H9 (cell line): ENCODE data around the gene HOXD4. TPM values are rescaled to one million over a fixed set of nuclear protein-coding genes. Genes with fewer than 3 reads are reported as not detected.

Source experiments
- DNase-seq: peaks from one replicate; pipeline ENCODE4 v3.0.0-alpha.2; 2017
- H2AFZ ChIP-seq: one replicate; pipeline ENCODE4 v1.6.1; 2013; ENCODE audit warnings: mild to moderate bottlenecking, low read length, control low read depth, moderate library complexity
- H2AK5ac ChIP-seq: 2 replicates; pipeline ENCODE4 v1.6.1; 2013; ENCODE audit warnings: low read length, control low read depth, mixed read lengths; ENCODE audit not compliant: insufficient read length
- H2BK120ac ChIP-seq: one replicate; pipeline ENCODE4 v1.6.1; 2013; ENCODE audit warnings: low read depth, mild to moderate bottlenecking, low read length, control low read depth, inconsistent platforms; ENCODE audit not compliant: poor library complexity, severe bottlenecking
- H2BK12ac ChIP-seq: 2 replicates; pipeline ENCODE4 v1.6.1; 2013; ENCODE audit warnings: low read length, control low read depth, mixed read lengths, low read depth; ENCODE audit not compliant: insufficient read length
- H2BK15ac ChIP-seq: 2 replicates; pipeline ENCODE4 v1.6.1; 2013; ENCODE audit warnings: low read depth, low read length, control low read depth
- H2BK20ac ChIP-seq: one replicate; pipeline ENCODE4 v1.6.1; 2013; ENCODE audit warnings: low read depth, mild to moderate bottlenecking, low read length, control low read depth, inconsistent platforms; ENCODE audit not compliant: poor library complexity, severe bottlenecking
- H2BK5ac ChIP-seq: 2 replicates; pipeline ENCODE4 v1.6.1; 2013; ENCODE audit warnings: low read length, control low read depth, mixed read lengths; ENCODE audit not compliant: insufficient read length
- H3K14ac ChIP-seq: 2 replicates; pipeline ENCODE4 v1.6.1; 2013; ENCODE audit warnings: low read length, control low read depth; ENCODE audit not compliant: insufficient read depth
- H3K18ac ChIP-seq: 2 replicates; pipeline ENCODE4 v1.6.1; 2013; ENCODE audit warnings: low read depth, mild to moderate bottlenecking, mixed read lengths, low read length, control low read depth; ENCODE audit not compliant: insufficient read length
- H3K23ac ChIP-seq: 2 replicates; pipeline ENCODE4 v1.6.1; 2013; ENCODE audit warnings: low read length, control low read depth, mixed read lengths, low read depth; ENCODE audit not compliant: insufficient read length
- H3K23me2 ChIP-seq: 2 replicates; pipeline ENCODE4 v1.6.1; 2013; ENCODE audit warnings: low read depth, mild to moderate bottlenecking, mixed read lengths, low read length, control low read depth; ENCODE audit not compliant: insufficient read length, poor library complexity, severe bottlenecking
- H3K27ac ChIP-seq: 2 replicates; pipeline ENCODE4 v1.5.1; 2013; ENCODE audit warnings: low read length, control low read depth, mixed read lengths, low read depth; ENCODE audit not compliant: insufficient read length
- H3K27me3 ChIP-seq: 2 replicates; pipeline ENCODE4 v1.6.1; 2013; ENCODE audit warnings: low read length, control low read depth, inconsistent platforms; ENCODE audit not compliant: insufficient read depth
- H3K4ac ChIP-seq: 2 replicates; pipeline ENCODE4 v1.6.1; 2013; ENCODE audit warnings: low read depth, mild to moderate bottlenecking, control low read depth, inconsistent platforms, low read length, moderate library complexity
- H3K4me1 ChIP-seq: 2 replicates; pipeline ENCODE4 v1.6.1; 2013; ENCODE audit warnings: low read length, control low read depth, inconsistent platforms; ENCODE audit not compliant: insufficient read depth
- H3K4me2 ChIP-seq: 2 replicates; pipeline ENCODE4 v1.6.1; 2013; ENCODE audit warnings: low read length, control low read depth, mixed read lengths; ENCODE audit not compliant: insufficient read length, insufficient read depth
- H3K56ac ChIP-seq: 2 replicates; pipeline ENCODE4 v1.6.1; 2013; ENCODE audit warnings: low read depth, mild to moderate bottlenecking, mixed read lengths, low read length, control low read depth; ENCODE audit not compliant: insufficient read length
- H3K79me1 ChIP-seq: 2 replicates; pipeline ENCODE4 v1.6.1; 2013; ENCODE audit warnings: low read depth, mild to moderate bottlenecking, moderate library complexity, low read length, control low read depth, inconsistent platforms; ENCODE audit not compliant: insufficient read depth, poor library complexity, severe bottlenecking
- H3K79me2 ChIP-seq: 2 replicates; pipeline ENCODE4 v1.6.1; 2013; ENCODE audit warnings: low read length, control low read depth, inconsistent platforms; ENCODE audit not compliant: insufficient read depth
- H3K9ac ChIP-seq: 2 replicates; pipeline ENCODE4 v1.6.1; 2013; ENCODE audit warnings: low read length, control low read depth, mixed read lengths; ENCODE audit not compliant: insufficient read length; ENCODE audit errors: extremely low read depth
- H3K9me3 ChIP-seq: one replicate; pipeline ENCODE4 v1.6.1; 2013; ENCODE audit warnings: low read depth, low read length, inconsistent platforms; ENCODE audit not compliant: control insufficient read depth
- H3T11ph ChIP-seq: one replicate; pipeline ENCODE4 v1.6.1; 2013; ENCODE audit warnings: mild to moderate bottlenecking, low read length, control low read depth, inconsistent platforms
- H4K20me1 ChIP-seq: one replicate; pipeline ENCODE4 v1.6.1; 2013; ENCODE audit not compliant: control insufficient read depth, insufficient read length, insufficient read depth
- H4K5ac ChIP-seq: 2 replicates; pipeline ENCODE4 v1.6.1; 2013; ENCODE audit warnings: low read depth, mild to moderate bottlenecking, mixed read lengths, low read length, control low read depth; ENCODE audit not compliant: insufficient read length
- H4K8ac ChIP-seq: replicated peaks from 2 replicates; pipeline ENCODE4 v1.6.1; 2013; ENCODE audit warnings: low read length, control low read depth, mixed read lengths, low read depth; ENCODE audit not compliant: insufficient read length
- H4K91ac ChIP-seq: 2 replicates; pipeline ENCODE4 v1.6.1; 2013; ENCODE audit warnings: low read depth, mild to moderate bottlenecking, moderate library complexity, mixed read lengths, low read length, control low read depth; ENCODE audit not compliant: insufficient read length
- H3K27ac Mint-ChIP-seq, 3 experiments: 2 replicates in 2 of 3; 3 replicates in 1 of 3; pipeline ENCODE4 v1.8.0; 2020 to 2021; ENCODE audit warnings: mixed read lengths in 3 of 3, mild to moderate bottlenecking in 1 of 3, moderate library complexity in 1 of 3
- H3K27me3 Mint-ChIP-seq: 2 replicates; pipeline ENCODE4 v1.8.0; 2021; ENCODE audit warnings: low read depth, mild to moderate bottlenecking, moderate library complexity, mixed read lengths
- H3K36me3 Mint-ChIP-seq, 3 experiments: 2 replicates in 2 of 3; 3 replicates in 1 of 3; pipeline ENCODE4 v1.8.0; 2020 to 2021; ENCODE audit warnings: low read depth in 3 of 3, mixed read lengths in 3 of 3; ENCODE audit not compliant: insufficient read depth in 1 of 3
- H3K4me1 Mint-ChIP-seq, 2 experiments: 2 replicates each; pipeline ENCODE4 v1.8.0; 2020; ENCODE audit warnings: mixed read lengths in 2 of 2
- H3K4me3 Mint-ChIP-seq, 2 experiments: 2 replicates in 1 of 2; 3 replicates in 1 of 2; pipeline ENCODE4 v1.8.0; 2020 to 2021; ENCODE audit warnings: mild to moderate bottlenecking in 2 of 2, mixed read lengths in 2 of 2, moderate library complexity in 1 of 2
- H3K9me3 Mint-ChIP-seq, 2 experiments: 2 replicates in 1 of 2; 3 replicates in 1 of 2; pipeline ENCODE4 v1.8.0; 2020; ENCODE audit warnings: mild to moderate bottlenecking in 2 of 2, mixed read lengths in 2 of 2, moderate library complexity in 1 of 2
- WGBS: extraction: QIAGEN DNeasy Blood & Tissue Kit; methylation state at CpG from one replicate; pipeline ENCODE4 v1.1.7; 2013; ENCODE audit warnings: missing lambda C conversion rate, low lambda C conversion rate, mixed read lengths; ENCODE audit not compliant: insufficient read length; ENCODE audit errors: extremely low coverage; 5-methylcytosine and 5-hydroxymethylcytosine counted together
- total RNA-seq: library from RNA; stranded (reverse); gene quantifications from 2 replicates; pipeline ENCODE4 v1.2.1, GENCODE V29; 2021
- TF ChIP-seq, protein P1 (sequence below): fragments of 200-600 bp; sonication (generic); conservative IDR thresholded peaks from 3 replicates; pipeline ENCODE4 v1.8.0; 2021; ENCODE audit warnings: antibody characterized with exemption, mild to moderate bottlenecking

HOXD4 gene
- total RNA-seq, 1 experiment from 2014 or later = not detected

DNA sequence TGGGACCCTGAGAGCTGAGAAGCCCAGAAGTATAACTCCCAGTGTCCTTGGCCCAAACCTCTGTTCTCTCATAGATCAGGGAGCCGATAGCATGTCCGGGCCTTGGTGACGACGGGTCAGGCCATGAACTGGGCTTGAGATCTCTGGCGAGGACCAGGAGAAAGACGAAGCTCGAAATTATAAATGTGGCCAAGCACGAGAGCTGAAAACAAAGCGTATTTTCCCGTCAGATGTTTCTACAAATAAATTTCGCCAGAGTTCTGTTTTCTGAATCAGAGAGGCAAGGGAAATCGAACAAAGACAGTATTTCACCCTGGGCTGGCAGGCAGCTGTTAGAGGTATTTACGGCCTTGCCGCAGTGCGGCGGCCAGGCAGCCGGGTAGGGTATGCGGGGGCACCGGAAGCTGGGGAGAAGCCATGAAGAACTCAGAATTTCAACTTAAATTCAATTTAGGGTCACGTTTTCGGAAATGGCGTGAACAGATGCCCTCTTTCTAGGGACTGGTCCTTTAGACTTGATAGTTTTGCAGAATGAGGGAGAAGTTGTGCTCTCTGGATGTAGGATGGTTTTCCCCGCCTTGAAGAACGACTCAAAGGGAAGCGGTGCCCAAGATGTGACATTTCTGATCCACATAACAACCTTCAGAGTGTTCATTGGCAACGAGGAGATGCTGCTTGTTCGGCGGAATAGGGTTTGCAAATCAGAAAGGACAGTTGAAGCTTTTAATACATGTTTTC lies 12.3 kb upstream of the HOXD4 start:
- H3K23ac ChIP-seq = no peak overlapping the region
- H3K9ac ChIP-seq = no peak overlapping the region
- H4K91ac ChIP-seq = no peak overlapping the region
- Mint-ChIP-seq H3K4me1 (peaks cover 2 to 11% of the 10 kb centered on the region in 2 experiments; a peak in 3 of 4 replicates), H3K27ac (no peak overlapping the region), H3K4me3 (no peak overlapping the region), H3K9me3 (peaks cover 0 to 4% of the 10 kb centered on the region in 2 experiments; a peak in 4 of 5 replicates), H3K36me3 (no peaks in the 10 kb centered on the region), H3K27me3 (peaks cover 98% of the 10 kb centered on the region)
- no peaks in the 10 kb centered on the region for H3K79me1 ChIP-seq
- no peak overlapping the region for H3K56ac ChIP-seq
- no peak overlapping the region for H4K8ac ChIP-seq
- no peak overlapping the region for H2BK5ac ChIP-seq
- no peak overlapping the region for H3K18ac ChIP-seq
- peaks cover 89% of the 10 kb centered on the region for H3K27me3 ChIP-seq
- TF ChIP-seq, protein P1, sequence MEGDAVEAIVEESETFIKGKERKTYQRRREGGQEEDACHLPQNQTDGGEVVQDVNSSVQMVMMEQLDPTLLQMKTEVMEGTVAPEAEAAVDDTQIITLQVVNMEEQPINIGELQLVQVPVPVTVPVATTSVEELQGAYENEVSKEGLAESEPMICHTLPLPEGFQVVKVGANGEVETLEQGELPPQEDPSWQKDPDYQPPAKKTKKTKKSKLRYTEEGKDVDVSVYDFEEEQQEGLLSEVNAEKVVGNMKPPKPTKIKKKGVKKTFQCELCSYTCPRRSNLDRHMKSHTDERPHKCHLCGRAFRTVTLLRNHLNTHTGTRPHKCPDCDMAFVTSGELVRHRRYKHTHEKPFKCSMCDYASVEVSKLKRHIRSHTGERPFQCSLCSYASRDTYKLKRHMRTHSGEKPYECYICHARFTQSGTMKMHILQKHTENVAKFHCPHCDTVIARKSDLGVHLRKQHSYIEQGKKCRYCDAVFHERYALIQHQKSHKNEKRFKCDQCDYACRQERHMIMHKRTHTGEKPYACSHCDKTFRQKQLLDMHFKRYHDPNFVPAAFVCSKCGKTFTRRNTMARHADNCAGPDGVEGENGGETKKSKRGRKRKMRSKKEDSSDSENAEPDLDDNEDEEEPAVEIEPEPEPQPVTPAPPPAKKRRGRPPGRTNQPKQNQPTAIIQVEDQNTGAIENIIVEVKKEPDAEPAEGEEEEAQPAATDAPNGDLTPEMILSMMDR = no peak
- H2BK120ac ChIP-seq = no peak overlapping the region
- H3K4me2 ChIP-seq = no peak overlapping the region
- no peak overlapping the region for H3K14ac ChIP-seq
- H3K23me2 ChIP-seq = peaks cover 8% of the 10 kb centered on the region
- H2BK15ac ChIP-seq = no peak overlapping the region
- H2BK12ac ChIP-seq = no peak overlapping the region
- H3K4me1 ChIP-seq = no peaks in the 10 kb centered on the region; the same call in 1 of the 2 replicates
- H3K9me3 ChIP-seq = no peaks in the 10 kb centered on the region
- no peak overlapping the region for H3T11ph ChIP-seq
- H2BK20ac ChIP-seq = no peak overlapping the region
- no peak overlapping the region for H2AK5ac ChIP-seq
- no peaks in the 10 kb centered on the region for H4K20me1 ChIP-seq
- no peak overlapping the region for H2AFZ ChIP-seq
- no peak overlapping the region for H4K5ac ChIP-seq
- no CpG with 5 or more reads among the region's 28 CpGs for WGBS
- DNase-seq = peak; percentile 29
- no peaks in the 10 kb centered on the region for H3K79me2 ChIP-seq
- H3K27ac ChIP-seq = no peak overlapping the region
- no peak overlapping the region for H3K4ac ChIP-seq
